ENCODE data around the gene ARHGEF19.
A peak's percentile ranks its signal among the peaks of the same experiment; 100 is the strongest.

ARHGEF19 gene

GRCh38 chr1:16217061-16217785, 4.8 kb upstream of the ARHGEF19 start:
- no peaks in the 10 kb centered on the region for H3K36me3 ChIP-seq (ENCODE audit: control insufficient read depth in 2 of 2, insufficient read depth in 1 of 2, low read length in 2 of 2)
- no peaks in the 10 kb centered on the region for H3K9me3 ChIP-seq (ENCODE audit: control insufficient read depth, insufficient read depth, low read depth, low read length)
- POLR2A ChIA-PET: interaction anchor here (0.5 to 3.2 kb wide), 8 partner anchors 9 to 488 kb away, joined by 3 to 27 read pairs (median 4); partner anchors contain the start of genes CPLANE2, FBXO42 and ZBTB17
- no peaks in the 10 kb centered on the region for H3K4me1 ChIP-seq (ENCODE audit: control insufficient read depth, insufficient read depth, low read length)
- H3K27ac ChIP-seq (ENCODE audit: extremely low read depth, low read depth, low read length): no peak overlapping the region
- CTCF ChIA-PET: interaction anchor here (0.9 to 1.4 kb wide), 5 partner anchors 13 to 146 kb away, joined by 3 to 5 read pairs (median 4); partner anchors contain the start of gene CPLANE2
- peak overlapping the region; percentile 20; the same call in 1 of the 2 replicates for H3K4me3 ChIP-seq (ENCODE audit: low read depth, low read length)
- TF ChIP-seq SP2 (tag by site-specific recombination; IDR thresholded peaks at IDR 0.05): peak; percentile 98
- TF ChIP-seq ZNF239 (tag by site-specific recombination; IDR thresholded peaks at IDR 0.05): no peak
- peak; percentile 75 for TF ChIP-seq ZBTB8A (tag by site-specific recombination; IDR thresholded peaks at IDR 0.05)
- TF ChIP-seq ZNF341 (tag by site-specific recombination; IDR thresholded peaks at IDR 0.05; ENCODE audit: low read depth): peak; percentile 72
- no peak for TF ChIP-seq ZNF174 (tag by site-specific recombination; IDR thresholded peaks at IDR 0.05)
- TF ChIP-seq, protein P1, sequence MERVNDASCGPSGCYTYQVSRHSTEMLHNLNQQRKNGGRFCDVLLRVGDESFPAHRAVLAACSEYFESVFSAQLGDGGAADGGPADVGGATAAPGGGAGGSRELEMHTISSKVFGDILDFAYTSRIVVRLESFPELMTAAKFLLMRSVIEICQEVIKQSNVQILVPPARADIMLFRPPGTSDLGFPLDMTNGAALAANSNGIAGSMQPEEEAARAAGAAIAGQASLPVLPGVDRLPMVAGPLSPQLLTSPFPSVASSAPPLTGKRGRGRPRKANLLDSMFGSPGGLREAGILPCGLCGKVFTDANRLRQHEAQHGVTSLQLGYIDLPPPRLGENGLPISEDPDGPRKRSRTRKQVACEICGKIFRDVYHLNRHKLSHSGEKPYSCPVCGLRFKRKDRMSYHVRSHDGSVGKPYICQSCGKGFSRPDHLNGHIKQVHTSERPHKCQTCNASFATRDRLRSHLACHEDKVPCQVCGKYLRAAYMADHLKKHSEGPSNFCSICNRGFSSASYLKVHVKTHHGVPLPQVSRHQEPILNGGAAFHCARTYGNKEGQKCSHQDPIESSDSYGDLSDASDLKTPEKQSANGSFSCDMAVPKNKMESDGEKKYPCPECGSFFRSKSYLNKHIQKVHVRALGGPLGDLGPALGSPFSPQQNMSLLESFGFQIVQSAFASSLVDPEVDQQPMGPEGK (tag by site-specific recombination; IDR thresholded peaks at IDR 0.05): peak; percentile 71
- TF ChIP-seq ZNF335 (tag by site-specific recombination; conservative IDR thresholded peaks at IDR 0.05): peak; percentile 69; the same call in 1 of the 2 replicates
- peak; percentile 96 for TF ChIP-seq KLF9 (tag by site-specific recombination; IDR thresholded peaks at IDR 0.05; ENCODE audit: low read depth)
- peak; percentile 66; the same call in 1 of the 2 replicates for TF ChIP-seq GLIS2 (tag by site-specific recombination; IDR thresholded peaks at IDR 0.05)
- no peak for TF ChIP-seq ZSCAN4 (tag by site-specific recombination; IDR thresholded peaks at IDR 0.05)
- TF ChIP-seq HIC1 (tag by site-specific recombination; IDR thresholded peaks at IDR 0.05): peak; percentile 96
- peak; percentile 94 for TF ChIP-seq KLF1 (tag by site-specific recombination; IDR thresholded peaks at IDR 0.05)
- no peak for TF ChIP-seq ZSCAN5A (tag by site-specific recombination; IDR thresholded peaks at IDR 0.05)
- peak; percentile 81 for TF ChIP-seq KLF8 (tag by site-specific recombination; IDR thresholded peaks at IDR 0.05)
- no peak for TF ChIP-seq ZNF221 (tag by site-specific recombination; IDR thresholded peaks at IDR 0.05; ENCODE audit: borderline replicate concordance)
- TF ChIP-seq, protein P2, sequence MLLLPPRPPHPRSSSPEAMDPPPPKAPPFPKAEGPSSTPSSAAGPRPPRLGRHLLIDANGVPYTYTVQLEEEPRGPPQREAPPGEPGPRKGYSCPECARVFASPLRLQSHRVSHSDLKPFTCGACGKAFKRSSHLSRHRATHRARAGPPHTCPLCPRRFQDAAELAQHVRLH (tag by site-specific recombination; IDR thresholded peaks at IDR 0.05): no peak
- no peak for TF ChIP-seq ZNF488 (tag by site-specific recombination; IDR thresholded peaks at IDR 0.05)
- peak; percentile 65; the same call in 1 of the 2 replicates for TF ChIP-seq KLF16 (tag by site-specific recombination; IDR thresholded peaks at IDR 0.05)
- TF ChIP-seq ZNF292 (tag by site-specific recombination; IDR thresholded peaks at IDR 0.05; ENCODE audit: borderline replicate concordance, low read depth): no peak
- no peak for TF ChIP-seq GFI1B (tag by site-specific recombination; IDR thresholded peaks at IDR 0.05)
- TF ChIP-seq ZNF785 (tag by site-specific recombination; IDR thresholded peaks at IDR 0.05): no peak
- TF ChIP-seq ZNF629 (tag by site-specific recombination; IDR thresholded peaks at IDR 0.05): 0 out of 2 replicates have a peak, but pooled peaks have one; percentile 17
- 0 out of 2 replicates have a peak, but pooled peaks have one; percentile 23 for TF ChIP-seq ZBTB10 (tag by site-specific recombination; IDR thresholded peaks at IDR 0.05)
- TF ChIP-seq KLF10 (tag by site-specific recombination; IDR thresholded peaks at IDR 0.05): 0 out of 2 replicates have a peak, but pooled peaks have one; percentile 42
- peak; percentile 92 for TF ChIP-seq SP3 (tag by site-specific recombination; IDR thresholded peaks at IDR 0.05)
- TF ChIP-seq ZNF366 (tag by site-specific recombination; conservative IDR thresholded peaks at IDR 0.05): peak; percentile 50
- no peak for TF ChIP-seq ZNF571 (tag by site-specific recombination; IDR thresholded peaks at IDR 0.05)

All from HEK293 (cell line).